HEK293T (cell line): ENCODE measurements around the gene SCAMP1.

Source experiments
- ELF4 ChIP-seq: fragments of 450-650 bp; IDR thresholded peaks from 2 replicates; pipeline ENCODE4 v1.6.1; 2017; ENCODE audit warnings: antibody characterized with exemption
- FOXA1 ChIP-seq: fragments of 450-650 bp; IDR thresholded peaks from 2 replicates; pipeline ENCODE4 v1.6.1; 2016; ENCODE audit warnings: mild to moderate bottlenecking
- PKNOX1 ChIP-seq: fragments of 450-650 bp; IDR thresholded peaks from 2 replicates; pipeline ENCODE4 v1.6.1; 2016

DNA sequence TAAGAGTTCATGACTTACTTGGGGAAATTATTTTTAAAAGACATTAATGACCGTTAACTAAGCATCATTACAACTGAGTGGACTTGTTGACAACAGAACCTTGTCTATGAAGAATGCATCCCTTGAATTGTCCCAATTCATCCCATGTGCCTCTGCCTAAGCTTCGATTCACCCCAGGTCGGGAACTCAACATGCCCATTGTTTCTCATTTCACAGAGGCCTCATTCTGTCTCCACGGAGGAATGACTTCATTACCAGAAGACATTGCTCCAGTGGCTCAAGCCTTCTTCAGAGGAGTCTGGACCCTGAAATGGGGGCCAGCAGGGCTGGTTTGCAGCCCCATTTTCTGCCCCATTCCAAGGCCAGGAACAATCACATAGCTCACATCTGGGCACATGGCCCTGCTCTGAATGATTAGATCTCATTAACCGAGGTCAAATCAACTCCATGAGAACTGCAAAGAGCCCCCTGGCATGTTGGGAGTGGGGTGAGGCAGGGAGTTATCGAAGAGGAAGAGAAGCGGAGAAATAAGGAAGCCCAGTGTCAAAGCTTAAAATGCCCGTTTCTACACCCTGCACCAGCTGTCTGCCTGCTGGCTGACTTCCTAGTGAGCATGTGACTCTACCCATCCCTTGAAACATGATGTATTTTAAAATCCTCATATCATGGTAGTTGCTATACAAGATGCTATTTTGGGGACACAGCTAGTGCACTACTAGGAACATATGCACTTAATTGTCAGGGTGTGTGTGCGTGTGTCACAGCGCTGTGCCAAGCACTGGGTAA lies 150.9 kb downstream of the SCAMP1 start:
- TF ChIP-seq FOXA1 (no peak), PKNOX1 (no peak), ELF4 (no peak)
